HepG2 (cell line): Measurements from ENCODE around the gene RMI2. TPM values are rescaled to one million over a fixed set of nuclear protein-coding genes. Genes with fewer than 3 reads are reported as not detected.
A peak's percentile ranks its signal among the peaks of the same experiment; 100 is the strongest.

Experiments used
- ASH2L ChIP-seq: fragments of 300-600, 200-600 bp; sonication (generic); IDR thresholded peaks from 2 replicates; pipeline ENCODE4 v1.7.0; 2017; ENCODE audit warnings: low read depth, mild to moderate bottlenecking, moderate library complexity, mixed read lengths, low read length; ENCODE audit not compliant: insufficient read length
- CCDC6 ChIP-seq: sonication (generic); formaldehyde crosslinking; IDR thresholded peaks from 2 replicates; pipeline ENCODE4 v1.8.1; 2022; ENCODE audit warnings: mild to moderate bottlenecking, missing genetic modification reagents, moderate library complexity
- MYC ChIP-seq: sonication (generic); formaldehyde crosslinking; IDR thresholded peaks from 2 replicates; pipeline ENCODE4 v1.9.0; 2021; ENCODE audit warnings: missing genetic modification reagents, borderline replicate concordance
- NCOA2 ChIP-seq: sonication (generic); formaldehyde crosslinking; IDR thresholded peaks from 2 replicates; pipeline ENCODE4 v1.8.0; 2022; ENCODE audit warnings: inconsistent platforms
- NONO ChIP-seq, 2 experiments: fragments of 450-650 bp in 1 of 2; sonication (generic) in 1 of 2; formaldehyde crosslinking in 1 of 2; IDR thresholded peaks in 1 of 2; conservative IDR thresholded peaks in 1 of 2; 2 replicates each; pipeline versions ENCODE4 v1.6.1 to v1.8.0; 2017 to 2022; ENCODE audit warnings: mild to moderate bottlenecking in 1 of 2, missing genetic modification reagents in 1 of 2, moderate library complexity in 1 of 2
- SNAI1 ChIP-seq: sonication (generic); formaldehyde crosslinking; IDR thresholded peaks from 2 replicates; pipeline ENCODE4 v1.5.0; 2020; ENCODE audit warnings: mild to moderate bottlenecking, missing genetic modification reagents, borderline replicate concordance
- ZBTB3 ChIP-seq: sonication (generic); formaldehyde crosslinking; IDR thresholded peaks from 2 replicates; pipeline ENCODE4 v1.4.0; 2020; ENCODE audit warnings: low read depth, mild to moderate bottlenecking, moderate library complexity, missing genetic modification reagents, borderline replicate concordance
- ZNF230 ChIP-seq: sonication (generic); formaldehyde crosslinking; IDR thresholded peaks from 2 replicates; pipeline ENCODE4 v1.4.0; 2020; ENCODE audit warnings: mild to moderate bottlenecking, missing genetic modification reagents
- ZNF383 ChIP-seq: sonication (generic); formaldehyde crosslinking; IDR thresholded peaks from 2 replicates; pipeline ENCODE4 v1.4.0; 2020; ENCODE audit warnings: missing genetic modification reagents, mild to moderate bottlenecking, borderline replicate concordance
- ZNF432 ChIP-seq: sonication (generic); formaldehyde crosslinking; IDR thresholded peaks from 2 replicates; pipeline ENCODE4 v1.5.0; 2020; ENCODE audit warnings: missing genetic modification reagents, mild to moderate bottlenecking, borderline replicate concordance
- ZSCAN22 ChIP-seq: sonication (generic); formaldehyde crosslinking; IDR thresholded peaks from 2 replicates; pipeline ENCODE4 v1.4.0; 2020; ENCODE audit warnings: mild to moderate bottlenecking, missing genetic modification reagents
- polyA plus RNA-seq, 8 experiments: library from polyadenylated mRNA; depleted of rRNA in 3 of 8; stranded (reverse) in 7 of 8; unstranded in 1 of 8; fragments of >200 nt; fragmentation: Illumina TruSeq in 4 of 8; extraction: Trizol in 4 of 8; gene quantifications; 2 replicates each; pipeline versions ENCODE4 v1.2.1 to v1.2.3, GENCODE V29; 2011 to 2016; ENCODE audit warnings: low read depth in 4 of 8, missing spikeins in 1 of 8, mixed read lengths in 1 of 8; ENCODE audit not compliant: insufficient read depth in 1 of 8
- total RNA-seq, 5 experiments: library from RNA; depleted of rRNA; stranded (reverse); fragments of >200 nt; fragmentation: Illumina TruSeq; extraction: Trizol; gene quantifications; 2 replicates each; pipeline ENCODE4 v1.2.3, GENCODE V29; 2016; ENCODE audit warnings: low read depth in 1 of 5
- TF ChIP-seq, protein P1 (sequence below): sonication (generic); formaldehyde crosslinking; IDR thresholded peaks from 2 replicates; pipeline ENCODE4 v1.5.1; 2020; ENCODE audit warnings: missing genetic modification reagents, mild to moderate bottlenecking, borderline replicate concordance
- TF ChIP-seq, protein P2 (sequence below), 2 experiments: sonication (generic) in 1 of 2; formaldehyde crosslinking in 1 of 2; IDR thresholded peaks; 2 replicates each; pipeline versions ENCODE4 v1.4.0 to v1.6.1; 2016 to 2020; ENCODE audit warnings: borderline replicate concordance in 1 of 2, low read depth in 1 of 2, mild to moderate bottlenecking in 1 of 2, missing genetic modification reagents in 1 of 2
- TF ChIP-seq, protein P3 (sequence below): sonication (generic); formaldehyde crosslinking; IDR thresholded peaks from 2 replicates; pipeline ENCODE4 v1.4.0; 2020; ENCODE audit warnings: missing genetic modification reagents, mild to moderate bottlenecking, borderline replicate concordance
- TF ChIP-seq, protein P4 (sequence below): sonication (generic); formaldehyde crosslinking; IDR thresholded peaks from 2 replicates; pipeline ENCODE4 v1.8.1; 2023; ENCODE audit warnings: mild to moderate bottlenecking, inconsistent platforms, moderate library complexity, missing genetic modification reagents, borderline replicate concordance

RMI2 gene
- total and polyA plus RNA-seq, 2 of the 13 experiments (the other 11 are each of a cell fraction or from before 2014, with no cell fraction given): 24.5 to 55.7 TPM

DNA sequence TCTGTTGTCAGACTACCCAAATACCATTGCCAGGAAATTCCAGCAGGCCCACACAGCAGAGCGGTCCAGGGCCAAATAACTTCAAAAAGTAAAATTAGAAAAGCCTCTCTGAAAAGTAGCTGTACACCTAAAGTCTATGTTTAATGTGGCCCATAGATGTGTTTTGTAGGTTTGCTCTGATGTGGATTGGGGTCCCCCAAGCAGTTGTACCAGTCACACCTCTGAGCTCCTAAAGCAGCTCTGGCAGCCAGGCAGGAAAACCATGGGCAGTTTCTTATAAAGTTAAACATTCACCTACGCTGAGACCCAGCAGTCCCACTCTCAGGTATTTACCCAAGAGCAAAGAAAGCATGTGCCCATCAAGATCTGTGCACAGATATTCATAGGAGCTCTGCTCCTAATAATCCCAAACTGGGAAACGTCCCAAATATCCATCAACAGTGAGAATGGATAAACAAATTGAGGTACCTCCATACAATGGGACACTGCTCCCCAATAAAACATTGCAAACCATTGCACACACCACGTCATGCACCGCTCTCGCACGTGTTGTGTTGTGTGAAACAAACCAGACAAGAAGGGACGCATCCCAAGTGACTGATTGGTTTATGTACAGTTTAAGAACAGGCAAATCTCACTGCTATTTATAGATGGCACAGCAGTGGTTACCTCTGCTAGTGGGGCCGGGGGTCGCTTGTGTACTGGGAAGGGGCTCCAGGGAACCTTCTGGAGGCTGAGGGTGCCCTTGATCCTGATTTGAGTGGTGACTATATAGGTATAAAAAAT lies 48.4 kb upstream of the RMI2 start (continued):
- TF ChIP-seq, protein P1, sequence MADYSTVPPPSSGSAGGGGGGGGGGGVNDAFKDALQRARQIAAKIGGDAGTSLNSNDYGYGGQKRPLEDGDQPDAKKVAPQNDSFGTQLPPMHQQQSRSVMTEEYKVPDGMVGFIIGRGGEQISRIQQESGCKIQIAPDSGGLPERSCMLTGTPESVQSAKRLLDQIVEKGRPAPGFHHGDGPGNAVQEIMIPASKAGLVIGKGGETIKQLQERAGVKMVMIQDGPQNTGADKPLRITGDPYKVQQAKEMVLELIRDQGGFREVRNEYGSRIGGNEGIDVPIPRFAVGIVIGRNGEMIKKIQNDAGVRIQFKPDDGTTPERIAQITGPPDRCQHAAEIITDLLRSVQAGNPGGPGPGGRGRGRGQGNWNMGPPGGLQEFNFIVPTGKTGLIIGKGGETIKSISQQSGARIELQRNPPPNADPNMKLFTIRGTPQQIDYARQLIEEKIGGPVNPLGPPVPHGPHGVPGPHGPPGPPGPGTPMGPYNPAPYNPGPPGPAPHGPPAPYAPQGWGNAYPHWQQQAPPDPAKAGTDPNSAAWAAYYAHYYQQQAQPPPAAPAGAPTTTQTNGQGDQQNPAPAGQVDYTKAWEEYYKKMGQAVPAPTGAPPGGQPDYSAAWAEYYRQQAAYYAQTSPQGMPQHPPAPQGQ (CRISPR knock-in tag): no peak
- TF ChIP-seq NCOA2 (CRISPR knock-in tag): peak; percentile 60; the same call in 1 of the 2 replicates
- TF ChIP-seq, protein P2, sequence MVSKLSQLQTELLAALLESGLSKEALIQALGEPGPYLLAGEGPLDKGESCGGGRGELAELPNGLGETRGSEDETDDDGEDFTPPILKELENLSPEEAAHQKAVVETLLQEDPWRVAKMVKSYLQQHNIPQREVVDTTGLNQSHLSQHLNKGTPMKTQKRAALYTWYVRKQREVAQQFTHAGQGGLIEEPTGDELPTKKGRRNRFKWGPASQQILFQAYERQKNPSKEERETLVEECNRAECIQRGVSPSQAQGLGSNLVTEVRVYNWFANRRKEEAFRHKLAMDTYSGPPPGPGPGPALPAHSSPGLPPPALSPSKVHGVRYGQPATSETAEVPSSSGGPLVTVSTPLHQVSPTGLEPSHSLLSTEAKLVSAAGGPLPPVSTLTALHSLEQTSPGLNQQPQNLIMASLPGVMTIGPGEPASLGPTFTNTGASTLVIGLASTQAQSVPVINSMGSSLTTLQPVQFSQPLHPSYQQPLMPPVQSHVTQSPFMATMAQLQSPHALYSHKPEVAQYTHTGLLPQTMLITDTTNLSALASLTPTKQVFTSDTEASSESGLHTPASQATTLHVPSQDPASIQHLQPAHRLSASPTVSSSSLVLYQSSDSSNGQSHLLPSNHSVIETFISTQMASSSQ (IDR thresholded peaks at IDR 0.05; ENCODE audit: low read depth): peak; percentile 92
- TF ChIP-seq, protein P2 (CRISPR knock-in tag; IDR thresholded peaks at IDR 0.05; ENCODE audit: borderline replicate concordance): peak; percentile 95
- TF ChIP-seq, protein P3, sequence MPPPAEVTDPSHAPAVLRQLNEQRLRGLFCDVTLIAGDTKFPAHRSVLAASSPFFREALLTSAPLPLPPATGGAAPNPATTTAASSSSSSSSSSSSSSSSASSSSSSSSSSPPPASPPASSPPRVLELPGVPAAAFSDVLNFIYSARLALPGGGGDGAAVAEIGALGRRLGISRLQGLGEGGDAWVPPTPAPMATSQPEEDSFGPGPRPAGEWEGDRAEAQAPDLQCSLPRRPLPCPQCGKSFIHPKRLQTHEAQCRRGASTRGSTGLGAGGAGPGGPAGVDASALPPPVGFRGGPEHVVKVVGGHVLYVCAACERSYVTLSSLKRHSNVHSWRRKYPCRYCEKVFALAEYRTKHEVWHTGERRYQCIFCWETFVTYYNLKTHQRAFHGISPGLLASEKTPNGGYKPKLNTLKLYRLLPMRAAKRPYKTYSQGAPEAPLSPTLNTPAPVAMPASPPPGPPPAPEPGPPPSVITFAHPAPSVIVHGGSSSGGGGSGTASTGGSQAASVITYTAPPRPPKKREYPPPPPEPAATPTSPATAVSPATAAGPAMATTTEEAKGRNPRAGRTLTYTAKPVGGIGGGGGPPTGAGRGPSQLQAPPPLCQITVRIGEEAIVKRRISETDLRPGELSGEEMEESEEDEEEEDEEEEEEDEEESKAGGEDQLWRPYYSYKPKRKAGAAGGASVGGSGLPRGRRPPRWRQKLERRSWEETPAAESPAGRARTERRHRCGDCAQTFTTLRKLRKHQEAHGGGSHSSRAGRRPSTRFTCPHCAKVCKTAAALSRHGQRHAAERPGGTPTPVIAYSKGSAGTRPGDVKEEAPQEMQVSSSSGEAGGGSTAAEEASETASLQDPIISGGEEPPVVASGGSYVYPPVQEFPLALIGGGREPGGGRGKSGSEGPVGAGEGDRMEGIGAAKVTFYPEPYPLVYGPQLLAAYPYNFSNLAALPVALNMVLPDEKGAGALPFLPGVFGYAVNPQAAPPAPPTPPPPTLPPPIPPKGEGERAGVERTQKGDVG (CRISPR knock-in tag): peak; percentile 35; the same call in 1 of the 2 replicates
- peak; percentile 98; the same call in 1 of the 2 replicates for TF ChIP-seq ZNF383 (CRISPR knock-in tag)
- TF ChIP-seq NONO (IDR thresholded peaks at IDR 0.05): no peak
- peak; percentile 45; the same call in 1 of the 2 replicates for TF ChIP-seq NONO (CRISPR knock-in tag; conservative IDR thresholded peaks at IDR 0.05)
- TF ChIP-seq SNAI1 (CRISPR knock-in tag): 0 out of 2 replicates have a peak, but pooled peaks have one; percentile 36
- 0 out of 2 replicates have a peak, but pooled peaks have one; percentile 48 for TF ChIP-seq ZSCAN22 (CRISPR knock-in tag)
- peak; percentile 85 for TF ChIP-seq ASH2L
- TF ChIP-seq MYC (CRISPR knock-in tag): peak; percentile 57
- TF ChIP-seq ZNF432 (CRISPR knock-in tag): no peak
- TF ChIP-seq ZBTB3 (CRISPR knock-in tag): 0 out of 2 replicates have a peak, but pooled peaks have one; percentile 58
- TF ChIP-seq ZNF230 (CRISPR knock-in tag): peak; percentile 35; the same call in 1 of the 2 replicates
- TF ChIP-seq, protein P4, sequence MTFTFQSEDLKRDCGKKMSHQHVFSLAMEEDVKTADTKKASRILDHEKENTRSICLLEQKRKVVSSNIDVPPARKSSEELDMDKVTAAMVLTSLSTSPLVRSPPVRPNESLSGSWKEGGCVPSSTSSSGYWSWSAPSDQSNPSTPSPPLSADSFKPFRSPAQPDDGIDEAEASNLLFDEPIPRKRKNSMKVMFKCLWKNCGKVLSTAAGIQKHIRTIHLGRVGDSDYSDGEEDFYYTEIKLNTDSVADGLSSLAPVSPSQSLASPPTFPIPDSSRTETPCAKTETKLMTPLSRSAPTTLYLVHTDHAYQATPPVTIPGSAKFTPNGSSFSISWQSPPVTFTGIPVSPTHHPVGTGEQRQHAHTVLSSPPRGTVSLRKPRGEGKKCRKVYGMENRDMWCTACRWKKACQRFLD: peak; percentile 57; the same call in 1 of the 2 replicates
- TF ChIP-seq CCDC6 (CRISPR knock-in tag): peak; percentile 74; the same call in 1 of the 2 replicates
